Measurements from ENCODE around the gene EPB41L3. TPM values are rescaled to one million over a fixed set of nuclear protein-coding genes. Genes with fewer than 3 reads are reported as not detected.

The EPB41L3 gene
- total RNA-seq, 1 experiment from 2014 or later = 16.1 TPM

- H2BK12ac ChIP-seq (ENCODE audit: insufficient read length, low read depth, low read length) = no peak overlapping the region
- no peak overlapping the region for H2BK120ac ChIP-seq (ENCODE audit: low read depth, low read length, poor library complexity, severe bottlenecking)
- no peak overlapping the region for H3T11ph ChIP-seq (ENCODE audit: low read length)
- no peak overlapping the region for H3K23ac ChIP-seq (ENCODE audit: insufficient read length, low read depth, low read length)
- Mint-ChIP-seq H3K4me3 (no peak overlapping the region), H3K9me3 (no peaks in the 10 kb centered on the region), H3K4me1 (peaks cover 5 to 7% of the 10 kb centered on the region in 2 experiments; a peak in 3 of 4 replicates), H3K36me3 (ENCODE audit: insufficient read depth in 1 of 3, low read depth in 3 of 3) (no peaks in the 10 kb centered on the region), H3K27me3 (ENCODE audit: low read depth) (no peaks in the 10 kb centered on the region), H3K27ac (no peak overlapping the region)
- no peaks in the 10 kb centered on the region for H3K23me2 ChIP-seq (ENCODE audit: insufficient read length, low read depth, low read length, poor library complexity, severe bottlenecking)
- no peaks in the 10 kb centered on the region for H3K79me1 ChIP-seq (ENCODE audit: insufficient read depth, low read depth, low read length, poor library complexity, severe bottlenecking)
- no peak overlapping the region for H3K27ac ChIP-seq (ENCODE audit: insufficient read length, low read depth, low read length)
- H3K79me2 ChIP-seq (ENCODE audit: insufficient read depth, low read length) = no peaks in the 10 kb centered on the region
- H4K5ac ChIP-seq (ENCODE audit: insufficient read length, low read depth, low read length) = no peak overlapping the region
- no peak overlapping the region for H3K4ac ChIP-seq (ENCODE audit: low read depth, low read length)
- H3K4me2 ChIP-seq (ENCODE audit: insufficient read depth, insufficient read length, low read length) = no peak overlapping the region
- TF ChIP-seq CTCF (conservative IDR thresholded peaks at IDR 0.05) = no peak
- no peak overlapping the region for H2BK15ac ChIP-seq (ENCODE audit: low read depth, low read length)
- H3K18ac ChIP-seq (ENCODE audit: insufficient read length, low read depth, low read length) = no peak overlapping the region
- no peaks in the 10 kb centered on the region for H4K20me1 ChIP-seq (ENCODE audit: control insufficient read depth, insufficient read depth, insufficient read length)
- H3K4me1 ChIP-seq (ENCODE audit: insufficient read depth, low read length) = no peaks in the 10 kb centered on the region; the same call in 1 of the 2 replicates
- no peak overlapping the region for H3K9ac ChIP-seq (ENCODE audit: extremely low read depth, insufficient read length, low read length)
- no peak overlapping the region for H2AK5ac ChIP-seq (ENCODE audit: insufficient read length, low read length)
- WGBS (ENCODE audit: extremely low coverage, insufficient read length, low lambda C conversion rate) = no CpG with 5 or more reads among the region's 1 CpG
- H3K14ac ChIP-seq (ENCODE audit: insufficient read depth, low read length) = no peak overlapping the region
- H3K56ac ChIP-seq (ENCODE audit: insufficient read length, low read depth, low read length) = no peak overlapping the region
- H4K91ac ChIP-seq (ENCODE audit: insufficient read length, low read depth, low read length) = no peak overlapping the region
- H2BK20ac ChIP-seq (ENCODE audit: low read depth, low read length, poor library complexity, severe bottlenecking) = no peak overlapping the region
- no peaks in the 10 kb centered on the region for H3K9me3 ChIP-seq (ENCODE audit: control insufficient read depth, low read depth, low read length)
- H2BK5ac ChIP-seq (ENCODE audit: insufficient read length, low read length) = no peak overlapping the region
- H3K27me3 ChIP-seq (ENCODE audit: insufficient read depth, low read length) = no peaks in the 10 kb centered on the region
- no peak overlapping the region for H2AFZ ChIP-seq (ENCODE audit: low read length)
- H4K8ac ChIP-seq (replicated peaks; ENCODE audit: insufficient read length, low read depth, low read length) = no peak overlapping the region
- DNase-seq = no peak
Observed at GRCh38 chr18:5370332-5370731, 173.5 kb downstream of the EPB41L3 start.

All from H9 (cell line).